CD4-positive, alpha-beta T cell treated with Interleukin-17A for 4 hours (primary cell): ENCODE results near the gene SBNO2.

Experiments used
- DNase-seq: peaks from one replicate; pipeline ENCODE4 v3.0.0-alpha.2; 2020; ENCODE audit warnings: mixed read lengths

SBNO2 gene

GRCh38 chr19:1085053-1085658 lies 88.9 kb downstream of the SBNO2 start:
- DNase-seq: no peak

- no peak for DNase-seq
Measured at GRCh38 chr19:1084024-1084868, 89.8 kb downstream of the SBNO2 start.

- DNase-seq: no peak
Measured at GRCh38 chr19:1082928-1083816, 90.9 kb downstream of the SBNO2 start.

GRCh38 chr19:1082165-1082927 lies 91.7 kb downstream of the SBNO2 start:
- peak; percentile 85 for DNase-seq

- no peak for DNase-seq
Measured at GRCh38 chr19:1081301-1082164, 92.5 kb downstream of the SBNO2 start.

GRCh38 chr19:1080360-1081161 lies 93.5 kb downstream of the SBNO2 start:
- DNase-seq: no peak

GRCh38 chr19:1079566-1080111 lies 94.4 kb downstream of the SBNO2 start:
- DNase-seq: peak; percentile 83

- DNase-seq: peak; percentile 96
Measured at GRCh38 chr19:1076951-1077350, 97.1 kb downstream of the SBNO2 start.

GRCh38 chr19:1076046-1076386 lies 98.1 kb downstream of the SBNO2 start:
- DNase-seq: no peak

GRCh38 chr19:1074544-1075283 lies 99.4 kb downstream of the SBNO2 start:
- peak; percentile 100 for DNase-seq

GRCh38 chr19:1073956-1074517 lies 100.0 kb downstream of the SBNO2 start:
- no peak for DNase-seq

- DNase-seq: peak; percentile 35
Measured at GRCh38 chr19:1073063-1073955, 100.8 kb downstream of the SBNO2 start.

- DNase-seq: no peak
Measured at GRCh38 chr19:1072371-1073015, 101.6 kb downstream of the SBNO2 start.

- no peak for DNase-seq
Measured at GRCh38 chr19:1070931-1071791, 102.9 kb downstream of the SBNO2 start.

- no peak for DNase-seq
Measured at GRCh38 chr19:1070576-1070930, 103.5 kb downstream of the SBNO2 start.

- DNase-seq: peak; percentile 87
Measured at GRCh38 chr19:1069009-1069779, 104.9 kb downstream of the SBNO2 start.
